HL-60/S4 treated with phorbol 12-myristate 13-acetate at 8.2 ng/mL for 4 days and 3 days (cell line): ENCODE measurements around the gene CELF2.

Experiments
- in situ Hi-C: fragments of 300-500 bp; cut with MboI; formaldehyde crosslinking; loops from 2 replicates; pipeline ENCODE4 v1.15.0; 2022; ENCODE audit warnings: low sequenced_read_pairs

CELF2 gene

GRCh38 chr10:11020548-11020942, 2.9 kb downstream of the CELF2 start:
- in situ Hi-C loops: no loop called here

GRCh38 chr10:11022213-11022612, 4.5 kb downstream of the CELF2 start:
- in situ Hi-C loops: no loop called here

- in situ Hi-C loops: no loop called here
Measured at GRCh38 chr10:11023009-11023953, 5.6 kb downstream of the CELF2 start.

GRCh38 chr10:11024596-11024995, 6.9 kb downstream of the CELF2 start:
- in situ Hi-C loops: no loop called here

GRCh38 chr10:11025978-11026377, 8.3 kb downstream of the CELF2 start:
- in situ Hi-C loops: no loop called here

- in situ Hi-C loops: no loop called here
Measured at GRCh38 chr10:11026773-11027172, 9.1 kb downstream of the CELF2 start.

GRCh38 chr10:11034762-11035161, 17.1 kb downstream of the CELF2 start:
- in situ Hi-C loops: no loop called here

- in situ Hi-C loops: no loop called here
Measured at GRCh38 chr10:11035301-11035991, 17.8 kb downstream of the CELF2 start.

GRCh38 chr10:11036424-11037011, 18.8 kb downstream of the CELF2 start:
- in situ Hi-C loops: no loop called here

- in situ Hi-C loops: no loop called here
Measured at GRCh38 chr10:11037991-11038390, 20.3 kb downstream of the CELF2 start.

- in situ Hi-C loops: no loop called here
Measured at GRCh38 chr10:11042357-11042756, 24.7 kb downstream of the CELF2 start.

- in situ Hi-C loops: no loop called here
Measured at GRCh38 chr10:11043039-11043438, 25.4 kb downstream of the CELF2 start.

GRCh38 chr10:11043446-11044127, 25.9 kb downstream of the CELF2 start:
- in situ Hi-C loops: no loop called here

- in situ Hi-C loops: no loop called here
Measured at GRCh38 chr10:11045487-11045886, 27.8 kb downstream of the CELF2 start.

GRCh38 chr10:11045995-11046775, 28.5 kb downstream of the CELF2 start:
- in situ Hi-C loops: no loop called here

- in situ Hi-C loops: no loop called here
Measured at GRCh38 chr10:11046776-11047160, 29.1 kb downstream of the CELF2 start.

- in situ Hi-C loops: no loop called here
Measured at GRCh38 chr10:11048707-11049278, 31.1 kb downstream of the CELF2 start.

- in situ Hi-C loops: no loop called here
Measured at GRCh38 chr10:11049806-11050205, 32.1 kb downstream of the CELF2 start.

- in situ Hi-C loops: no loop called here
Measured at GRCh38 chr10:11050301-11051287, 32.9 kb downstream of the CELF2 start.
